Measurements from ENCODE around the gene SST.

The SST gene

DNA sequence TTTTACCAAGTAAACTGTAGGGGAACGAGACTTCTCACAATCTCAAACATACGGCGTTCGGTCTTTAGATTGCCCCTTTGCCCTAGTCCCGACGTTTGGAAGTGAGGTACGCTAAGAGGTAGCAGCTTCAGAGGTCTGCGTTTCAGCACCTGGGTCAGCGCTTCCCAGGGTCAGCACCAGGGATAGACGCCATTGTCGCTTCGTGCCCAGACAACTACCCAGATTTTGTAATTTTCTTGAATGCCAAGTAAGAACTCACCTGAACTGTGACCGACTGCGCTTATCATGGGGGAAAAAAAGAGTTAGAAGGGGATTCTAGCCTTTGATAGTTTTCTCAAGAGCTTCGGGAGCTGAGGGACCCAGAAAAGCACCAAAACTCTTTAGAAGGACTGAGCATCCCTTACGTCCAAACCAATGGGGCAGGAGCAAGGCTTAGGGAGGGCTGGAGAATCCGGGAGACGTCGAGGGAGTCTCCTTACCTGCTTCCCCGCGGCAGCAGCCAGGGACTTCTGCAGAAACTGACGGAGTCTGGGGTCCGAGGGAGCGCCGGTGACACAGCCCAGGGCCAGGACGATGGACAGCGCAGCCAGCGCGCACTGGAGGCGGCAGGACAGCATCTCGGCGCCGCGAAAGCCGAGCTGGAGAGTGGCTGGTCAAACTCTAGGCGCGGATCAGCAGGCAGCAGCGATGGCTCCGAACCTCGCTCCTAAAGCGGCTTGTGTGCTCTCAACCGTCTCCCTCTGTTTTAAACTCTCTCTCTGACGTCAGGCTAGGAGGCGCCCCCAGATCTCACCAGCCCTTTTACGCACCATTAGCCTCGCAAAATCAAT, at the start of gene SST:
TSS of gene SST (minus strand) at position 720 of the 830 bp plus-strand sequence. CDS start at position 617, 103 bp downstream.
- DNase-seq (ENCODE audit: low spot score): no peak

DNA sequence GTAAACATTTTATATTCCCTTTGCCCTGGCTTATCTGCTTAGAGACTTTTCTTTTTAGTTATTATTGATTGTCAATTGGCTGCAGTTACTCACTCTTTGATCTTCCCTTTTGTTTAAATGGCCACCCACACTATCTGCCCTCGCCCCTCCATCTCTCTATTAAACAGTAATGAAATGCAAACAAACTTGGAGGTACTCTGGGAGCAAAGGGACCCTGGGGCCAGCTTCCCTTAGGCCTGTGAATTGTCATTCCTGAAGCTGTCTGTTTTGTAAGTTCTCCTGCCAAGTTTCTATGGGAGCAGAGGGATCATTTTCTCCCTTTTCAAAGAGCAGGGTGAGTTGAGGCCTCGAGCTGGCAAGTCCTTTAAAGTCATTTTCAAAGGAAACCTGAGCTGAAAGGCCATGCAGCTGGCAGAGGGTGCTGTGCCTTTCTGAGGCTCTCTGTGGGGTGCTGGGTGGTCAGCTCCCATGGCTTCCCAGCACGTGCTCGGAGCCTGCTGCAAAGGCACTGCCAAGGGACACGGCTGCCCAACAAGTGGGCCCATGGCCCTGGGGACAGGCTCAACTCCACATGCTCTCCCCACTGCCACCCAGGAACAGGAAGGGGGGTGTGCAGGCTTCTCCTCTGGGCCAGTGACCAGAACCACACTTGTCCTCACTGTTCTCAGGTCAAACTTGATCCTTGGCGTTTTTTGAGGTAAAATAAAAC, 49.6 kb upstream of the SST start:
- peak; percentile 66 for DNase-seq (ENCODE audit: low spot score)

DNA sequence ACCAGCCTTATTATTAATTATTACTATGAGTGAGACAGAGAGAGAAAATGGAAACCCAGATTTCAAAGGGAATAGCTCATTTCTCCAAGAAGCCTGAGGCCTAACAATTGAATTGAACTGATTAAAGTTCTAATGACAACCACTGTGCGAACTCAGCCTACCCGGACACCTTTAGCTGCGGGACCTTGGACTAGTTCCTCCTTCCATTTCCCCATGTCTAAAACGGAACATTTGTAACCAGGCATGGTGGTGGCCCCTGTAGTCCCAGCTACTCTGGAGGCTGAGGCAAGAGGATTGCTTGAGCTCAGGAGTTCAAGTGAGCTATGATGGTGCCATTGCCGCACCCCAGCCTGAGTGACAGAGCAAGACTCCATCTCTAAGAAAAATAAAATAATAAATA, 48.6 kb upstream of the SST start:
- DNase-seq (ENCODE audit: low spot score): no peak

DNA sequence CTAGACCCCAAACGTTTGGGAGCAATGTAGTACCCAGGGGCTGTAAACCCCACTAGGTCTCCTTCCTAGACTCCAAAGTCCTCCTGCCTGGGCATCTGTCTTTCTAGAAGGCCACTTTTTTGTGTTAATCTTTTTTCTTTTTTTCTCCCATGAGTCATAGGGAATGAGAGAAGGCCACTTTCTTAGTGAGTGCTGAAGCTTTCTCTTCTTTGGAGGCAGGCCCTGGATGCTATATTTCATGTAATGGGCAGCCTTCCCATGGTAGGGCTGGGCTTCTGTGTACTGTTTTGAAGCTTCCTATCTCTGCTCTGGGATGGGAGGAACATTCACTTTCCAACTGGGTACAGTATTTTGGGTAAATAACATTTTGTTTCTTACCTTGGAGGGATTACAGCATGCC, 47.4 kb upstream of the SST start:
- no peak for DNase-seq (ENCODE audit: low spot score)

DNA sequence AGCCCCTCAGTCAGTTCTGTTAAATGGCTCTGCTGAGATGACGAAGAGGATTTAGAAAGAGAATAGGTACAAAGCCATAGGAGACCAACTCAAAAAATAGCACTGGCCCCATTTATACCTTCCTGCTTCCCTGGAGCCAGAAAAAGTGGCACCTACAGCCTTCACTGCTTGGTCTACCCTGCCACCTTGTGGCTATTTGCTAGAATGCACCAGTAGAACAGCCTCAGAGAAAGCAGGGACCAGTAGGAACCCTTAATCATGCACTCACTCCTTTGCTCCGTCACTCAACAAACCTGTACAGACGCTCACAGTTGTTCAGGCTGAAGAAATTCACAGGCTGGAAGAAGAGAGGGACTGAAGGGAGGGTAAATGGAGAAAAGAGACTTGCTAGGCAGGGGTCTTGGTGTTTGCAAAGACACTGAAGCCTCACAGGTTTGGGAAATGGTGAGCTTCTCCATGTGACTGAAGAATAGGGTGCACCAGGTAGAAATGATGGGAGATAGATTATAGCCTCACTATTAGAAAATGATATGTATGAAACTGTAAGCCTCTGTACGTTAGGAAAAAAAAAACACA, 44.3 kb upstream of the SST start:
- DNase-seq (ENCODE audit: low spot score): peak; percentile 60

DNA sequence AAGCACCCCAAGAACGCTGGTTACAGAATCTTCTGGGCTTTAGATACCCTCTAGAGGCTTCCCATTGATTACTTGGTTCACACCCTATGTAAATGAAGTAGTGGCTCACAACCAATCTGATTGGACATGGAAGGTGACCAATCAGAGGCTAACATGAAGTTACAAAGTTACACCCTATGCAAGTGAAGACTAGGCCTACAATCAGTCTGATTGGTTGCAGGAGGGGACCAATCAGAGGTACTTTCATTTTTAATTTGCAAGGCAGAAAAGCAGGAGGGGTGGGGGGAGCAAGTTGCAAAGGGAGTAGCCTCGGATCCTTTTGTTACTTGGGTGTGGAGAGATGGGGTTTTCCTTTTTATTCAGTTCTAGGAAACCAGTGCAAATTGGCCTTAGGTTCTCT, 43.3 kb upstream of the SST start:
- no peak for DNase-seq (ENCODE audit: low spot score)

DNA sequence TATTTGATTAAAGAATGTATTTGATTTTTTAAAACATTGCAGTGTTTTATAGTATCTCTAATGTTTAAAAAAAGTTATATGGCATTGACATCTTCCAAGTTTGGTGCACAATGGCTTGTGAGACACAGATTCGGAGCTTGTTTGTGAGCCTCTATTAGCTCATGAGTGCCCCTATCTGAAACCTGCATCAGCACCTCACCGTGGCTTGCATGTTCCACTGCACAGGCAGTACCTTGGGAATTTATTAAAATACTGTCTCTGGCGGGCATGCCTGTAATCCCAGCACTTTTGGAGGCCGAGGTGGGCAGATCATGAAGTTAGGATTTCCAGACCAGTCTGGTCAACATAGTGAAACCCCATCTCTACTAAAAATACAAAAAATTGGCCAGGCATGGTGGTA, 39.0 kb upstream of the SST start:
- no peak for DNase-seq (ENCODE audit: low spot score)

DNA sequence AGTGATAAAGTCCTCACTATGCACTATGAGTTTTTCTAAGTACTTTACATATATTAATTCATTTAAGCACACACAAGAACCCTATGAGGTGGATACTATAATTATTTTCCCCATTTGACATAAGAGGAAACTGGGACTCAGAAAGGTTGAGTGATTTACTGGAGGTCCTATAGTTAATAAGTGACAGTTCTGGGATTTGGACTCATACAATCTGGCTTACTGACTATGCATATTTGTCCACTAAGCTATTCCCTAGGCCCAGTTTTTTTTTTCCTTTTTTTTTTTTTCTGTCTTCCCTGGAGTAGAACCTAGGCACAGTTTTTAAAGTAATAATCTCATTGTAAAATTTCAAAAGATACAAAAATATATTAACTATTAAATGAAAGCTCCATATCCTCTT, 38.5 kb upstream of the SST start:
- DNase-seq (ENCODE audit: low spot score): no peak

DNA sequence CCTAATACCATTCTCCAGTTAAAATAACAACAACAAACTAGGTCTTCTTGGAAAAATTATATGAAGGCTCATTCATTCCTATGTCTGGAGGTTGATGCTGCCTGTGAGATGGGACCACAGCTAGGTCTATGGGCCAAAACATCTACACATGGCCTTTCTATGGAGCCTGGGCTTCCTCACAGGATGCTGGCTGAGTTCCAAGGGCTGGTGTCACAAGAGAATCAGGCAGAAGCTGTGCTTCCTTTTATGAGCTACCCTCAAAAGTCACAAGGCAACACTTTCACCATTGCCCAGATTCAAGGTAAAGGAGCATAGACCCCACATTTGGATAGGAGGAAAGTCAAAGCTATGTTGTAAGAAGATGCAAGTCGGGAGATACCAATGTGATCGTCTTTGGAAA, 36.8 kb upstream of the SST start:
- DNase-seq (ENCODE audit: low spot score): no peak

DNA sequence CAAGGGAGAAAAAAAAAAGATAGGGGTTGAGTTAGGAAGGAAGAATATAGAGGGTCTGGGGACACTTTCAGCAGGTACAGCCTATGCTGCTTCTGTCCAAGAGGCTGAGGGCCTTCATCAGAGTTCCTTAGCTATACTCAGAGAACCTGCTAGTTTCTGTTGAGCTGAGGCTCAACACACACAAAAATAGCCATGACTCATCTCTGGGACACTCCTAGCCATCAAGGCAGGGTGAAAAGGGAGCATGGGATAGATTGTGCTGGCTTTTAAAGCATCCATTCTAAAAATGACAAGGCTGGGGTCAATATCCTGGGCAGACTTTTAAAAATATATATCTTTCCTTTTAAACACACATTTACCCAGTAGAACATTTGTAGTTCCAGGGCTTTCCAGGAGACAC, 35.0 kb upstream of the SST start:
- no peak for DNase-seq (ENCODE audit: low spot score)

DNA sequence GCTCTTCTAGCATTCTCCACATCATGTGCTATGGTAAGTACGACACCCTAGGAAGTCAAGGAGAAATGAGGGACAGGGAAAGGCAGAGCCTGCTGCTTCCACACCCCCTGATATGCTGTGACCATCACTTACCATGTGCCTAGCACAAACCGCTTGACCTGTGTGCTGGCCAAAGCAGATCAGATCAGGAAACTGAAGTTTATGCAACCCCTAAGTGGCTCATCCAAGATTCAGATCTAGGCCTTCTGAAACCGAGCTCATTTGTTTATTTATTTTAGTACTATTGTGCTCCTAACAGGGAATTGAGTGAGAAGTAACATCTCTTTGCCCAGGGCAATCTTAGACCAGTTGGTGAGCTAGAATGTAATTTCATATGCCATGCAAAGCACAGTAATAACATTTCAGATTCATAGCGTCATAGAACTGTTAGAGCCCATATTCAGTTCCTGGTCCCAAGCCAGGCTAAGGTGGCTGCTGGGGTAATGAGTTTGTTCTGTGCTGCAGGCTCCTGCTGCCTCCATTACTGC, 32.4 kb upstream of the SST start, which contains the start of gene RTP2:
TSS of gene RTP2 (minus strand) at position 51 of the 527 bp plus-strand sequence. CDS start 429 bp downstream, outside the sequence.
- DNase-seq (ENCODE audit: low spot score): no peak

DNA sequence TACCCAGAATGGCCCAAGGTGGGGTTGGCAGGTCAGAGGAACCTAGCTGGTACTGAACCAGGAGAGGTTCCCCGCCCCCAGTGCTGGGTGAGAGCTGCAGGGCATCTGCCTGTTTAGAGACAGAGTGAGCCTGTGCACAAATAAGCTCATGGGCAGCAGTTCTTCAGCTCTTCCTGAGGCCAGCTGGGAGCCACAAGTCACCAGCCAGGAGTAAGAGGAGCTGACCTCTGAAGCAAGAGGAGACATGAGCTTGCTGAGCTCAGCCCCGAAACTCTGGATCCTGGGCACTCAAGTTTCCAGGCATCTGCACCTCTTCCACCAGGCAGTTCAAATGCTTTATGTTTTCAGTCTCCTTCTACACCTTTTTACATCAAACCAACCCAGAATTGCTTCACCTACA, 30.1 kb upstream of the SST start:
- DNase-seq (ENCODE audit: low spot score): no peak

DNA sequence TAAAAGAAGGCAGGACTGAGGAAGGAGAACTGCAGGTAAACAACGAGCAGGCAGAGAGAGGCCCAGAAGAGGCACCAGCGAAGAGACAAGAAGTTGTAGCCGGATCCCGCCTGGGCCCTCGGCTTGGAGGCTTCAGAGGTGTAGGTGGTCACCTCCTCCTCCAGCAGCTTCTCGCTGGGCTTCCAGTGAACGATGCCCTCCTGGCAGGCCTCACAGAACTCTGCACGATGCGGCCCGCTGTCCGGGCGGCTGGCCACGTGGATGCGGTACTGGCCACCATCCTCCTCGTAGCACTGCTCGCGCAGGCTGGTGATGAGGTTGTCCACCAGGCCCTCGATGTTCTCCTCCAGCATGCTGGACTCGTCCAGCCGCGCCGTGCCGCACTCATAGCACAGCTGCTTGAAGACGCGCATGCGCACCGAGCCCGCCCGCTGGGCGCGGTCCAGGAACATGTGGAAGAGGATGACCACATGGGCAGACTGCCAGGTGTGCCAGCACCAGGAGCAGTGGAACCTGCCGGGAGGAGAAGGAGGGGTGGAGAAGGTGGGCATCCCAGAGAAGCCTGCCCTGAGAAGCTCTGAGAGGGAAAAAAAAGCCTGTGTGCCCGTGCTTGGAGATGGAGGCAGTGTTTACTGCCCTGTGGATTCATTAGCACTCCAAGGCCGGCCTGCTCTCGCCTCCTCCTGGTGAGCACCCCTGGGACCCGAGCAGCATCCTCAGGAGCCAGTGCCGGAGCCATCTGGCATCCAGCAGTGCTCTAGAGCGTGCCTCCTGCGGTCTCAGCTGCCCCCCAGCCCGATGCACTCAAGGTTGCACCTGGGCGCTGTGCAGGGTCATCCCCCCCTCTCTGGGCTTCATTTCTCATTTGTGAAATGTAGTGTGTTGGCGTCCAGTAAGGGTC, 28.6 kb upstream of the SST start:
- no peak for DNase-seq (ENCODE audit: low spot score)

DNA sequence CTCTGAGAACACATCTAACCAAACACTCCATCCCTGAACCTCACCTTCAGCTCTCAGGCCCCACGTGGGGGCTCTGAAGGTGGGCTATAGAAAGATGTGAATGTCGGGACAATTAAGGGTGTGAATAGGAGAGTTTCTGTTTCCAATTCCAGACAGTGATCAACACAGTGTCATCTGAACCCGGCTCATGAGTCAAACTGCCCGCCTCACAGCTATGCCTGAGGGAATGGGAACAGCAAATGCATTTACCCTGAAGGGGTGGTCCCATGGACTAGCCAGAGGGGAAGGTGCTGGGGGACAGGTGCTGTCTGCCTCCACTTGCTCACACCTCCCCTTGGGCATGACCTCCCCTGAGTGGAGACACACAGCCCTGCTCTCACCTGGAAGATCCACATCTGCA, 25.8 kb upstream of the SST start:
- no peak for DNase-seq (ENCODE audit: low spot score)

DNA sequence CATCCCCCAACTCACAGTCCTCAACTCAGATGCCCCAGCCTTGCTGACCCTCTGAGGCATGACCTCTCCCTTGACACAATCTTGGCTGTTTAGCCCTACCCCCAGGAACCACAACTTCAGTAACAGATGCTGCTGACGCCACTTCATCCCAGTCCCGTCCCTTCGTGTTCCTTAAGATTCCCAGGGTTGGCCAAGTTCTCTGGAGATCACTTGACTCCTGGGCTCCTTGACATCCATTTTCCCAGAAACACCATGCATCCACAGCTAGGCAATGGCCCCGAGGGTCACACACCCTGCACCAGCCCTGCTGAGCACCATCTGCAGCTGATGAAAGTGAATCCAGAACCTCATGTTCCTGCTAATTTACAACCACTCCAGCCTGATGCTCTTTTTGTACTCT, 25.3 kb upstream of the SST start:
- no peak for DNase-seq (ENCODE audit: low spot score)

DNA sequence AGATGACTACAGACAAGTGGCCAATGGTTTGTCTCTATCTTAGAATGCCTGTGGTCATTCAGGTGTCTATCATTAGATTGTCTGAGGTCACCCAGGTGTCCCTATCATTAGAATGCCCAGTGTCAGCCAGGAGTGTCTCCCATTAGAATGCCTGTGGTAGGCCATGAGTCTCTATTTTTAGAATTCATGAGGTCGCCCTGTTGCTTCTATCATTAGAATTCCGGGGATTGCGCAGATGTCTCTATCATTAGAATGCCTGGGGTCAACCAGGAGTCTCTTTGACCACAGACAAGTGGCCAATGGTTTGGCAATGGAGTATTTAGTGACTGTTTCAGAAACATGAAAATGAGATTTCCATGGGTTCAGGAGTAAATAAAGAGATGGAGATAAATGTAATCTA, 24.6 kb upstream of the SST start:
- DNase-seq (ENCODE audit: low spot score): no peak

DNA sequence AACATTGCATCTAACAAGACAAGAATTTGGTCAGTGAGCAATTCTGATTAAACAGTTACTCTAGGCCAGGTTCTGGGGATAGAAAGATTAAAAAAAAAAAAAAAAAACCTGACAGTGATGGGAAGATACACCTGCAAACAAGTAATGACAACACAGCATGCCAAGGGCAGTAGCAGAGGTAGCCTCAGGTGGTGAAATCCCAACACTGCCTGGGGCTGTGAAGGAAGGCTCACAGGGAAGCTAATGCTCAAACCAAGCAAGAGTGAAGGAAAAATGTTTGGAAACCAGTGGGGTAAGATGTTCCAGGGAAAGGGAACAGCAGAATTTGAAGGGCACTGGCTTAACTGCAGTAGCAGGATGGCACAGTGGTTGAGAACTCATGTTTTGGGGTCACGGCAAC, 23.2 kb upstream of the SST start:
- no peak for DNase-seq (ENCODE audit: low spot score)

DNA sequence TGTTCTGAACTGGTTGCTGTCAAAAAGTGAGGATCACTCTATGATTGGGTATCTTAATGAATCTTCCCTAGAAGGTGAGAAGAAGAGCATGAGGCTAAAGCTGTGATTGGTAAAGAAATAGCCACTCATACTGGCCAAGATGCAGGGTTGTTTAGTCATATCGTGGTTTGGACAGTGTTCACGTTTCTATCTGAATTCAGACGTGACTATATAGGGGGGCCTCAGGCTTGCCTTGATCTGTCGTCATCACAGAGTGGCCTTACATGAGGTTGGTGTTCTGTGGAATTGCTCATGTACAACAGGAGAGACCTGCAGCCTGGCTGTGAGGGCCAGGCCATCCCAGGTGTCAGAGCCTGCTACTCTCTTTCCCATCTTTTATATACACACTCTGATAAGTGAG, 19.8 kb upstream of the SST start:
- no peak for DNase-seq (ENCODE audit: low spot score)

DNA sequence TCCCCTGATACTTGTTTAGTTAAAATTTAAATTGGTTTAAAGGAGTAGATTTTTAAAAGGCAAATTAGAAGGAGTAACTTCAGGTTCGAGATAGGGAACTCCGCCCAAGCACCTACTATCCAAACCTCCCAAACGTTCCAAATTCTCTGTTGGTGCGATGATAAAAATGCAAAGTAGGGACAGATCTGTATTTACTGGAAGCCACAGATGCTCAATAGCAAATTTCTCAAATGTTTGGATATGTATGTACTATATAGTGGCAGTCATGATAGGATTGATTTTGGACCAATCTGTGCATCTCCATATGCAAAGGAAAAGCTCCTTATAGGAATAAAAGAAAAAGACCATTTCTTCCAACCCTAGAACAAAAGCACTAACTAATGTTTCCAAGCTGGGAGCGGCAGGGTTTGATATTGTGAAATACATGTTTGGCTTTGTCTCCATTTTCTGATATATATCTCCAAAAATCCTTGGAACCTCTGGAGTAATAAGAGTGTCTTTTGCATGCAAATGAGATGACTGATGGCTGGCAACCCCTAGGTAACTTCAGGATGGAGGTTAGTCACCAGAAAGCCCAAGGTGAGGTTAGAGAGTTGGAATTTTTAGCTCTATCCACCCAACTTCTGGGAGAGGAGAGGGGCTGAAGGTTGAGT, 16.6 kb upstream of the SST start:
- DNase-seq (ENCODE audit: low spot score): no peak

DNA sequence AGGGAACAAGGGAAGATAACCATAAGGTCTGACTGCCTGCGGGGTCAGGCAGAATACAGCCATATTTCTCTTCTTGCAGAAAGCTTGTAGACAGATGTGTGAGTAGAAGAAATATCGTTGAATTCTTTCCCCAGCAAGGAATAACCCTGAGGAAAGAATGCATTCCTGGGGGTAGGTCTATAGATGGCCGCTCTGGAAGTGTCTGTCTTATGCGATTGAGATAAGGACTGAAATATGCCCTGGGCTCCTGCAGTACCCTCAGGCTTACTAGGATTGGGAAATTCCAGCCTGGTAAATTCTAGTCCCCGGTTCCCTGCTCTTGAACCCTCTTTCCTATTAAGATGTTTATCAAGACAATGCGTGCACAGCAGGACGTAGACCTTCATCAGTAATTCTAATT, 15.8 kb upstream of the SST start:
- no peak for DNase-seq (ENCODE audit: low spot score)

DNA sequence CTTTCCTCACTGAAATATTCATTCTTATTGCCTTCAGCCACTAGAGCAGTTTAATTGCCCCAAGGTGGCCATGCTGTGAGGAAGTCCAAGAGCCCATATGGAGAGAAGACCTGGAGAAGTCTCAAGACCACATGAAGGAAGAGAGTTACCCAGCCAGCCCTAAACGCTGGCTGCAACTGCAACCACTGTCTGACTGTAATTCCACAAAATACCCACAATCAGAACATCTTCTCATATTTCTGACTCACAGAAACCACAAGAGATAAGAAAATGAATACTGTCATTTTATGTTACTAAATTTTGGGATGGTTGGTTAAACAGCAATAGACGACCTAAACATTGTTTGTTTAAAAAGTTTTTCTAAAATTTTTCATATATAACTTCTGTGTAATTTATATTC, 14.7 kb upstream of the SST start:
- DNase-seq (ENCODE audit: low spot score): no peak
